Measurements from ENCODE around the gene LGALS7B. TPM values are rescaled to one million over a fixed set of nuclear protein-coding genes. Genes with fewer than 3 reads are reported as not detected.

The LGALS7B gene
- total and polyA plus RNA-seq, 2 donors (not counting 1 experiment from before 2014, with no cell fraction given) = not detected

GRCh38 chr19:38809592-38810252 lies 20.7 kb downstream of the LGALS7B start:
- Histone ChIP-seq H4K20me1 (ENCODE audit: control insufficient read depth, insufficient read depth, low read length, poor library complexity, severe bottlenecking) (no peaks in the 10 kb centered on the region), H3K79me2 (ENCODE audit: control insufficient read depth, insufficient read depth, low read length) (no peaks in the 10 kb centered on the region), H2AFZ (ENCODE audit: insufficient read depth, low read depth, low read length, poor library complexity, severe bottlenecking) (no peak overlapping the region), H3K27me3 (replicated peaks in 1 of 4; ENCODE audit: control extremely low read depth in 1 of 4, control insufficient read depth in 3 of 4, insufficient read depth in 4 of 4, low read length in 3 of 4) (no peaks in the 10 kb centered on the region), H3K9me3 (ENCODE audit: control extremely low read depth in 1 of 3, control insufficient read depth in 2 of 3, insufficient read depth in 1 of 3, low read length in 2 of 3) (no peaks in the 10 kb centered on the region), H3K4me2 (replicated peaks; ENCODE audit: low read depth, low read length, poor library complexity, severe bottlenecking) (no peak overlapping the region), H3K36me3 (replicated peaks in 1 of 2; ENCODE audit: control extremely low read depth in 1 of 2, control insufficient read depth in 1 of 2, extremely low read depth in 1 of 2, insufficient read depth in 2 of 2, low read length in 1 of 2) (no peaks in the 10 kb centered on the region), H3K4me3 (ENCODE audit: control extremely low read depth in 1 of 5, extremely low read depth in 1 of 5, insufficient read depth in 1 of 5, low read depth in 2 of 5, low read length in 4 of 5) (no peak overlapping the region), H3K27ac (ENCODE audit: low read length in 2 of 2) (no peak overlapping the region), H3K9ac (ENCODE audit: low read length) (no peak overlapping the region), H3K4me1 (ENCODE audit: control insufficient read depth in 2 of 2, insufficient read depth in 2 of 2, low read length in 2 of 2) (peaks cover 3 to 7% of the 10 kb centered on the region in 2 donors)
- CTCF ChIA-PET = no interaction called here
- no peak overlapping the region for H3K27ac Mint-ChIP-seq
- TF ChIP-seq EZH2 (IDR thresholded peaks at IDR 0.05; ENCODE audit: borderline replicate concordance, insufficient read depth, low read depth, low read length, poor library complexity, severe bottlenecking) = no peak
- TF ChIP-seq, protein P1, sequence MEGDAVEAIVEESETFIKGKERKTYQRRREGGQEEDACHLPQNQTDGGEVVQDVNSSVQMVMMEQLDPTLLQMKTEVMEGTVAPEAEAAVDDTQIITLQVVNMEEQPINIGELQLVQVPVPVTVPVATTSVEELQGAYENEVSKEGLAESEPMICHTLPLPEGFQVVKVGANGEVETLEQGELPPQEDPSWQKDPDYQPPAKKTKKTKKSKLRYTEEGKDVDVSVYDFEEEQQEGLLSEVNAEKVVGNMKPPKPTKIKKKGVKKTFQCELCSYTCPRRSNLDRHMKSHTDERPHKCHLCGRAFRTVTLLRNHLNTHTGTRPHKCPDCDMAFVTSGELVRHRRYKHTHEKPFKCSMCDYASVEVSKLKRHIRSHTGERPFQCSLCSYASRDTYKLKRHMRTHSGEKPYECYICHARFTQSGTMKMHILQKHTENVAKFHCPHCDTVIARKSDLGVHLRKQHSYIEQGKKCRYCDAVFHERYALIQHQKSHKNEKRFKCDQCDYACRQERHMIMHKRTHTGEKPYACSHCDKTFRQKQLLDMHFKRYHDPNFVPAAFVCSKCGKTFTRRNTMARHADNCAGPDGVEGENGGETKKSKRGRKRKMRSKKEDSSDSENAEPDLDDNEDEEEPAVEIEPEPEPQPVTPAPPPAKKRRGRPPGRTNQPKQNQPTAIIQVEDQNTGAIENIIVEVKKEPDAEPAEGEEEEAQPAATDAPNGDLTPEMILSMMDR (IDR thresholded peaks at IDR 0.05) = no peak
- ATAC-seq (ENCODE audit: low read depth) (no peak), DNase-seq (no peak)
- H3K4me1 Mint-ChIP-seq = peaks cover 9% of the 10 kb centered on the region
- intact Hi-C loops (cut with micrococcal nuclease) = no loop called here
- POLR2A ChIA-PET = no interaction called here
- no peaks in the 10 kb centered on the region for H3K27me3 Mint-ChIP-seq
- WGBS (ENCODE audit: insufficient coverage) = 94% methylated on average over 4 of the region's 8 CpGs
- no peak overlapping the region for H3K4me3 Mint-ChIP-seq
- H3K9me3 Mint-ChIP-seq (ENCODE audit: insufficient read depth) = no peaks in the 10 kb centered on the region

- no peak overlapping the region for H2AFZ ChIP-seq (ENCODE audit: insufficient read depth, low read depth, low read length, poor library complexity, severe bottlenecking)
- no peaks in the 10 kb centered on the region for H3K9me3 ChIP-seq (ENCODE audit: control extremely low read depth in 1 of 3, control insufficient read depth in 2 of 3, insufficient read depth in 1 of 3, low read length in 2 of 3)
- 96% methylated on average over 13 of the region's 18 CpGs for WGBS (ENCODE audit: insufficient coverage)
- ChIA-PET CTCF (no interaction called here), POLR2A (no interaction called here)
- H4K20me1 ChIP-seq (ENCODE audit: control insufficient read depth, insufficient read depth, low read length, poor library complexity, severe bottlenecking) = no peaks in the 10 kb centered on the region
- Mint-ChIP-seq H3K27me3 (no peaks in the 10 kb centered on the region), H3K4me3 (no peak overlapping the region), H3K9me3 (ENCODE audit: insufficient read depth) (no peaks in the 10 kb centered on the region), H3K4me1 (peaks cover 3% of the 10 kb centered on the region), H3K27ac (peak overlapping the region; percentile 32)
- intact Hi-C loops (cut with micrococcal nuclease) = no loop called here
- DNase-seq (no peak), ATAC-seq (ENCODE audit: low read depth) (no peak)
- peaks cover 0 to under 1% of the 10 kb centered on the region in 2 donors for H3K4me1 ChIP-seq (ENCODE audit: control insufficient read depth in 2 of 2, insufficient read depth in 2 of 2, low read length in 2 of 2)
- H3K36me3 ChIP-seq (replicated peaks in 1 of 2; ENCODE audit: control extremely low read depth in 1 of 2, control insufficient read depth in 1 of 2, extremely low read depth in 1 of 2, insufficient read depth in 2 of 2, low read length in 1 of 2) = peaks cover 0 to 24% of the 10 kb centered on the region in 2 experiments
- H3K9ac ChIP-seq (ENCODE audit: low read length) = no peak overlapping the region
- no peaks in the 10 kb centered on the region for H3K79me2 ChIP-seq (ENCODE audit: control insufficient read depth, insufficient read depth, low read length)
- H3K4me3 ChIP-seq (ENCODE audit: control extremely low read depth in 1 of 5, extremely low read depth in 1 of 5, insufficient read depth in 1 of 5, low read depth in 2 of 5, low read length in 4 of 5) = no peak overlapping the region
- no peak overlapping the region for H3K4me2 ChIP-seq (replicated peaks; ENCODE audit: low read depth, low read length, poor library complexity, severe bottlenecking)
- no peaks in the 10 kb centered on the region for H3K27me3 ChIP-seq (replicated peaks in 1 of 4; ENCODE audit: control extremely low read depth in 1 of 4, control insufficient read depth in 3 of 4, insufficient read depth in 4 of 4, low read length in 3 of 4)
- no peak overlapping the region for H3K27ac ChIP-seq (ENCODE audit: low read length in 2 of 2)
- TF ChIP-seq, protein P1 (IDR thresholded peaks at IDR 0.05) = no peak
- no peak for TF ChIP-seq EZH2 (IDR thresholded peaks at IDR 0.05; ENCODE audit: borderline replicate concordance, insufficient read depth, low read depth, low read length, poor library complexity, severe bottlenecking)
These were observed 23.2 kb downstream of the LGALS7B start for GRCh38 chr19:38812009-38812840.

Measured in B cell (primary cell).